ENCODE data around the gene IGLL1. TPM values are rescaled to one million over a fixed set of nuclear protein-coding genes. Genes with fewer than 3 reads are reported as not detected.

Gene IGLL1
- total and polyA plus RNA-seq, 4 donors: 17.4 TPM; not detected in 3

DNA sequence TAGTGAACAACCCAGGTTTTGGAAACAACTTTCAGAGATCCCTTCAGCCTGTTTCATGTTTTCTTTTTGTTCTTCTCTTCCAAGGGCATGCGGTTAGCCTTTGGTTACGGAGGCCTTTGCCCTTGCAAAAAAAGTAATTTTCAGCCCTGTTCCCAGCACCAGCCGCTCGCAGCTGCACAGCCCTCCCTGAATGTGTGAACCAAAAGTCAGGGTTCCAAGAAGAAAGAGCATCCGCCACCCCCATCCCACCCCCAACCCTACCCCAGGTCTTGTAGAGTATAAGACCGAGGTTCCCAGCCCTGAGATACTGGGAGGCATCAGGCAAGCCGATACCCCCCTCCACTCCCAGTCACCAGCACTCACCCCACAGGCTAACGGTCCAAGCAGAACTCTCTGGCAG is 56.4 kb downstream of the IGLL1 start (continued):
- TF ChIP-seq MAX (IDR thresholded peaks at IDR 0.05) (no peak), HNF4G (IDR thresholded peaks at IDR 0.05) (no peak), YY1 (IDR thresholded peaks at IDR 0.05) (no peak)

Small RNA genes lying within 50 kb of the gene (small RNA-seq; reads per million reads assigned to genes)
- gene AP000346.3: not detected

Other genes starting within 250 kb of the IGLL1 start
- gene DRICH1, start 52.0 kb upstream of the IGLL1 start, total RNA-seq: under 1 TPM; 0.08 to 0.33 TPM
- not detected for gene DRICH1, start 52.0 kb upstream of the IGLL1 start, polyA plus RNA-seq
- gene RGL4, start 110.7 kb upstream of the IGLL1 start, total RNA-seq: 1 to 10 TPM in 1 of 2 donors, under 1 TPM in 1; 0.75 to 6.2 TPM
- under 1 TPM; 0.25 to 0.37 TPM for gene RGL4, start 110.7 kb upstream of the IGLL1 start, polyA plus RNA-seq
- 1 to 10 TPM; 1.2 to 1.9 TPM for gene ZNF70, start 170.8 kb upstream of the IGLL1 start, total RNA-seq
- under 1 TPM; 0.14 to 0.20 TPM for gene ZNF70, start 170.8 kb upstream of the IGLL1 start, polyA plus RNA-seq
- gene VPREB3, start 174.1 kb upstream of the IGLL1 start, total RNA-seq: 1 to 10 TPM in 1 of 2 donors, not detected in 1; 3.2 TPM
- 1 to 10 TPM in 1 of 2 donors, under 1 TPM in 1; 0.69 to 1.8 TPM for gene VPREB3, start 174.1 kb upstream of the IGLL1 start, polyA plus RNA-seq
- under 1 TPM; 0.14 to 0.17 TPM for gene C22orf15, start 182.7 kb upstream of the IGLL1 start, total RNA-seq
- under 1 TPM; 0.03 to 0.10 TPM for gene C22orf15, start 182.7 kb upstream of the IGLL1 start, polyA plus RNA-seq
- 10 to 100 TPM; 13.4 to 24.0 TPM for gene CHCHD10, start 187.7 kb upstream of the IGLL1 start, total RNA-seq
- gene CHCHD10, start 187.7 kb upstream of the IGLL1 start, polyA plus RNA-seq: 100 to 1,000 TPM; 254 to 784 TPM
- gene MMP11, start 192.6 kb upstream of the IGLL1 start, total RNA-seq: 10 to 100 TPM in 1 of 2 donors, under 1 TPM in 1; 0.33 to 33.7 TPM
- gene MMP11, start 192.6 kb upstream of the IGLL1 start, polyA plus RNA-seq: under 1 TPM; 0.33 to 0.89 TPM
- gene SMARCB1, start 206.7 kb upstream of the IGLL1 start, total RNA-seq: 10 to 100 TPM; 15.1 to 19.4 TPM
- gene SMARCB1, start 206.7 kb upstream of the IGLL1 start, polyA plus RNA-seq: 10 to 100 TPM; 18.8 to 22.5 TPM

Data from liver (tissue), 6 donors.